GM23338 (cell line): ENCODE results near the gene OR1M1.

Source experiments
- CREB1 ChIP-seq: fragments of 250-450 bp; sonication (Bioruptor Pico); IDR thresholded peaks from 2 replicates; pipeline ENCODE4 v1.5.0; 2020; ENCODE audit warnings: low read depth, mild to moderate bottlenecking, moderate library complexity
- ZNF114 ChIP-seq: fragments of 250-450 bp; sonication (Bioruptor Pico); IDR thresholded peaks from 2 replicates; pipeline ENCODE4 v1.5.0; 2020; ENCODE audit warnings: mild to moderate bottlenecking, moderate library complexity

DNA sequence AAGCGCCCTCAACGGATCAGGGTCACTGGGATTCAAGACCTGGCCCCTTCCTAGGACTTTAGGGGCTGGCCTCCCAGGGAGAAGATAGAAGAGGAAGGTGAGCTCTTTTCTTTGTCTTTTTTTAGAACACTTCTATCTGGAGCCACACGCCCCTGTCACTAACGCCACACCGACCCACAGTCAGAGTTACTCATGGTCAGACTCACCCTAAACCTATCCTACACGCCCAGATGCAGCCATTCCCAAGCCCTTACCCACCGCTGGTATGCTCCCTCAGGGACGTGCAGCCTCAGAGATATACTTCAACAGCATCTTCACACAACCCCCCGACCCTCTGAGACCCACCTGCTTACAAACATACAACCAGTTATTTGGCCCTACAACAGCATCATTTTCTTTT lies 46.7 kb upstream of the OR1M1 start:
- no peak for TF ChIP-seq CREB1 (CRISPR knock-in tag)
- TF ChIP-seq ZNF114 (CRISPR knock-in tag) = no peak
